H1 (cell line): ENCODE data around the gene SEMA3E. TPM values are rescaled to one million over a fixed set of nuclear protein-coding genes. Genes with fewer than 3 reads are reported as not detected.
A peak's percentile ranks its signal among the peaks of the same experiment; 100 is the strongest.
"Not testable (repeated sequence)": the region's sequence is repeated elsewhere in the genome, so short reads cannot be mapped to it uniquely, and the experiment has no call there.

Experiments used
- CTCF ChIA-PET: fragments of 300-600 bp; sonication (Branson Sonifier 250); formaldehyde crosslinking; loops from one replicate; lab custom pipeline; 2021; ENCODE audit not compliant: partially characterized antibody; lab: Charles Lee
- POLR2A ChIA-PET: fragments of 300-600 bp; sonication (Branson Sonifier 250); formaldehyde crosslinking; loops from one replicate; lab custom pipeline; 2021; ENCODE audit warnings: inconsistent platforms; ENCODE audit not compliant: partially characterized antibody; lab: Charles Lee
- DNase-seq, 2 experiments: peaks; one replicate each; pipeline versions ENCODE4 v3.0.0 to v3.0.0-alpha.2; 2010 to 2022; ENCODE audit warnings: low spot score in 2 of 2, low read depth in 1 of 2, mixed read lengths in 1 of 2
- FAIRE-seq: peaks from 2 replicates; lab custom pipeline; 2011; peaks lifted over from hg19 to GRCh38; lab: Jason Lieb, UNC
- H2AFZ ChIP-seq: 2 replicates; pipeline ENCODE4 v1.8.1; 2012; ENCODE audit warnings: low read length, inconsistent platforms
- H2AK5ac ChIP-seq: 2 replicates; pipeline ENCODE4 v1.6.1; 2013; ENCODE audit warnings: low read depth, low read length
- H2BK120ac ChIP-seq: replicated peaks from 2 replicates; pipeline ENCODE3; 2013; ENCODE audit warnings: low read depth, low read length, inconsistent platforms
- H2BK12ac ChIP-seq: 2 replicates; pipeline ENCODE4 v1.6.1; 2013; ENCODE audit warnings: low read depth, low read length
- H2BK15ac ChIP-seq: 2 replicates; pipeline ENCODE4 v1.6.1; 2013; ENCODE audit warnings: low read length
- H2BK20ac ChIP-seq: 2 replicates; pipeline ENCODE4 v1.6.1; 2013; ENCODE audit warnings: low read length
- H2BK5ac ChIP-seq: 2 replicates; pipeline ENCODE4 v1.6.1; 2013; ENCODE audit warnings: low read depth, low read length
- H3K14ac ChIP-seq: 2 replicates; pipeline ENCODE4 v1.6.1; 2013; ENCODE audit warnings: inconsistent platforms; ENCODE audit not compliant: insufficient read length
- H3K18ac ChIP-seq: 2 replicates; pipeline ENCODE4 v1.6.1; 2013; ENCODE audit warnings: low read length; ENCODE audit errors: extremely low read depth
- H3K23ac ChIP-seq: 2 replicates; pipeline ENCODE4 v1.6.1; 2013; ENCODE audit warnings: inconsistent platforms; ENCODE audit not compliant: insufficient read length
- H3K23me2 ChIP-seq: 2 replicates; pipeline ENCODE4 v1.6.1; 2013; ENCODE audit warnings: low read depth, low read length
- H3K27ac ChIP-seq: 2 replicates; pipeline ENCODE4 v1.6.1; 2011; ENCODE audit warnings: low read depth, low read length, inconsistent platforms
- H3K27me3 ChIP-seq, 4 experiments: replicated peaks in 1 of 4; 1 replicate in 1 of 4; 2 replicates in 3 of 4; pipeline versions ENCODE4 v1.6.1 to v1.8.1; 2011 to 2013; ENCODE audit warnings: low read length in 3 of 4, mild to moderate bottlenecking in 3 of 4, inconsistent platforms in 2 of 4, mixed read lengths in 2 of 4, moderate library complexity in 1 of 4; ENCODE audit not compliant: control insufficient read depth in 3 of 4, insufficient read depth in 3 of 4; ENCODE audit errors: extremely low read depth in 1 of 4
- H3K36me3 ChIP-seq, 4 experiments: 2 replicates each; pipeline versions ENCODE4 v1.6.1 to v1.8.1; 2011 to 2013; ENCODE audit warnings: mild to moderate bottlenecking in 4 of 4, low read length in 3 of 4, moderate library complexity in 2 of 4, control low read depth in 1 of 4, inconsistent platforms in 1 of 4; ENCODE audit not compliant: insufficient read depth in 4 of 4, control insufficient read depth in 2 of 4
- H3K4ac ChIP-seq: replicated peaks from 2 replicates; pipeline ENCODE3; 2013; ENCODE audit warnings: low read length, low read depth, mixed read lengths, inconsistent platforms; ENCODE audit not compliant: insufficient read length
- H3K4me1 ChIP-seq, 4 experiments: replicated peaks in 1 of 4; 1 replicate in 1 of 4; 2 replicates in 3 of 4; pipeline versions ENCODE4 v1.6.1 to v1.8.1; 2011 to 2013; ENCODE audit warnings: low read length in 3 of 4, inconsistent platforms in 2 of 4, mixed read lengths in 1 of 4; ENCODE audit not compliant: insufficient read depth in 4 of 4, control insufficient read depth in 3 of 4
- H3K4me2 ChIP-seq, 2 experiments: 2 replicates each; pipeline versions ENCODE4 v1.6.1 to v1.8.1; 2011 to 2013; ENCODE audit warnings: low read depth in 2 of 2, low read length in 2 of 2, control low read depth in 1 of 2, inconsistent platforms in 1 of 2, mild to moderate bottlenecking in 1 of 2; ENCODE audit not compliant: insufficient read depth in 1 of 2
- H3K4me3 ChIP-seq, 4 experiments: fragments of 200-600, 300-600 bp in 1 of 4; sonication (generic), shearing (Covaris generic), sonication (Bioruptor Twin) in 1 of 4; 2 replicates each; pipeline versions ENCODE4 v1.5.1 to v1.8.1; 2011 to 2016; ENCODE audit warnings: low read length in 4 of 4, low read depth in 3 of 4, control low read depth in 2 of 4, inconsistent platforms in 2 of 4, mild to moderate bottlenecking in 2 of 4, mixed read lengths in 1 of 4, moderate library complexity in 1 of 4; ENCODE audit not compliant: insufficient read depth in 2 of 4; ENCODE audit errors: extremely low read depth in 1 of 4
- H3K56ac ChIP-seq: replicated peaks from 2 replicates; pipeline ENCODE3; 2013; ENCODE audit warnings: low read depth, mild to moderate bottlenecking, mixed read lengths, low read length, inconsistent platforms; ENCODE audit not compliant: insufficient read length
- H3K79me1 ChIP-seq: 2 replicates; pipeline ENCODE4 v1.6.1; 2013; ENCODE audit warnings: low read depth, low read length, control low read depth
- H3K79me2 ChIP-seq, 2 experiments: 2 replicates each; pipeline versions ENCODE4 v1.6.1 to v1.8.1; 2012 to 2013; ENCODE audit warnings: low read length in 2 of 2, mild to moderate bottlenecking in 2 of 2, inconsistent platforms in 1 of 2; ENCODE audit not compliant: insufficient read depth in 2 of 2, control insufficient read depth in 1 of 2
- H3K9ac ChIP-seq, 4 experiments: replicated peaks in 1 of 4; 1 replicate in 1 of 4; 2 replicates in 3 of 4; pipeline versions ENCODE4 v1.6.1 to v1.8.1; 2011 to 2013; ENCODE audit warnings: low read depth in 3 of 4, low read length in 3 of 4, control low read depth in 2 of 4, mild to moderate bottlenecking in 2 of 4, moderate library complexity in 2 of 4, inconsistent platforms in 1 of 4; ENCODE audit errors: extremely low read depth in 1 of 4
- H3K9me3 ChIP-seq, 2 experiments: 2 replicates each; pipeline versions ENCODE4 v1.6.1 to v1.8.1; 2012 to 2013; ENCODE audit warnings: mild to moderate bottlenecking in 2 of 2, moderate library complexity in 2 of 2, control low read depth in 1 of 2, inconsistent platforms in 1 of 2, low read depth in 1 of 2, low read length in 1 of 2, mixed read lengths in 1 of 2; ENCODE audit not compliant: insufficient read depth in 2 of 2
- H4K20me1 ChIP-seq, 2 experiments: replicated peaks in 1 of 2; 2 replicates each; pipeline versions ENCODE3 to v1.8.1; 2011 to 2013; ENCODE audit warnings: inconsistent platforms in 2 of 2, low read length in 2 of 2, mild to moderate bottlenecking in 1 of 2; ENCODE audit not compliant: insufficient read depth in 2 of 2, control insufficient read depth in 1 of 2
- H4K5ac ChIP-seq: 2 replicates; pipeline ENCODE4 v1.6.1; 2013; ENCODE audit warnings: low read length, low read depth, mixed read lengths, inconsistent platforms; ENCODE audit not compliant: insufficient read length
- H4K8ac ChIP-seq: 2 replicates; pipeline ENCODE4 v1.8.0; 2013; ENCODE audit warnings: mild to moderate bottlenecking, moderate library complexity, low read length, inconsistent platforms; ENCODE audit not compliant: insufficient read depth; ENCODE audit errors: extremely low read depth
- H4K91ac ChIP-seq: replicated peaks from 2 replicates; pipeline ENCODE3; 2013; ENCODE audit warnings: low read length, mixed read lengths, inconsistent platforms; ENCODE audit not compliant: insufficient read length
- KDM1A ChIP-seq: fragments of 200-600, 300-600 bp; sonication (generic); IDR thresholded peaks from 2 replicates; pipeline ENCODE4 v1.7.1; 2016; ENCODE audit warnings: mild to moderate bottlenecking, low read length, borderline replicate concordance
- WGBS, 2 experiments: shearing (Covaris generic) in 1 of 2; methylation state at CpG; one replicate each; pipeline versions ENCODE4 v1.1.6 to v1.1.7; 2013 to 2015; ENCODE audit warnings: low lambda C conversion rate in 2 of 2, mixed read lengths in 2 of 2, inconsistent platforms in 1 of 2, low coverage in 1 of 2, missing lambda C conversion rate in 1 of 2; ENCODE audit not compliant: insufficient replicate concordance in 2 of 2, insufficient coverage in 1 of 2, insufficient read length in 1 of 2; ENCODE audit errors: extremely low coverage in 1 of 2, missing lambda C conversion rate in 1 of 2; 5-methylcytosine and 5-hydroxymethylcytosine counted together
- polyA plus RNA-seq, 7 experiments: library from polyadenylated mRNA; depleted of rRNA in 3 of 7; stranded (reverse) in 5 of 7; unstranded in 2 of 7; fragments of >200 nt in 5 of 7; fragments of 200-250 nt in 2 of 7; gene quantifications; 1 replicate in 5 of 7; 2 replicates in 1 of 7; 4 replicates in 1 of 7; pipeline versions ENCODE4 v1.2.1 to v1.2.3, GENCODE V29; 2011 to 2013; ENCODE audit warnings: missing spikeins in 2 of 7, mixed read lengths in 2 of 7
- total RNA-seq: library from RNA; stranded (reverse); fragmentation: NEBNext Ultra II Directional; extraction: Animal tissue kit (Norgen Biotek cat#: 25700); gene quantifications from 2 replicates; pipeline ENCODE4 v1.2.1, GENCODE V29; 2021

SEMA3E gene
- total and polyA plus RNA-seq, 2 of the 8 experiments (the other 6 are each of a cell fraction or from before 2014, with no cell fraction given), result 0.93 to 0.94 TPM

DNA sequence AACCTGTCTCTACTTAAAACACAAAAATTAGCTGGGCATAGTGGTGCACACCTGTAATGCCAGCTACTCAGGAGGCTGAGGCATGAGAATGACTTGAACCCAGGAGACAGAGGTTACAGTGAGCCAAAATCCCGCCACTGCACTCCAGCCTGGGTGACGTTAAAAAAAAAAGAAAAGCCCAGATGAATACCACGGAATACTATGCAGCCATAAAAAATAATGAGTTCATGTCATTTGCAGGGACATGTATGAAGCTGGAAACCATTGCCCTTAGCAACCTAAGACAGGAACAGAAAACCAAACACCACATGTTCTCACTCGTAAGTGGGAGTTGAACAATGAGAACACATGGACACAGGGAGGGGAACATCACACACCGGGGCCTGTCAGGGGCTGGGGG, 218.7 kb downstream of the SEMA3E start:
- FAIRE-seq, H3K9ac ChIP-seq, H4K5ac ChIP-seq, H3K23ac ChIP-seq, H3K23me2 ChIP-seq, H2BK15ac ChIP-seq, DNase-seq, H3K79me2 ChIP-seq, H3K4me3 ChIP-seq, H3K4me2 ChIP-seq, H4K8ac ChIP-seq, H3K79me1 ChIP-seq, H3K56ac ChIP-seq, H3K9me3 ChIP-seq, H4K91ac ChIP-seq, H2AFZ ChIP-seq, H2BK12ac ChIP-seq, H3K27ac ChIP-seq, H2BK120ac ChIP-seq, H2BK20ac ChIP-seq, H3K27me3 ChIP-seq, H2AK5ac ChIP-seq, H3K4ac ChIP-seq, H3K14ac ChIP-seq, H3K36me3 ChIP-seq, H4K20me1 ChIP-seq, H3K4me1 ChIP-seq, H3K18ac ChIP-seq: not testable (repeated sequence)
- ChIA-PET POLR2A (interaction anchor here (0.9 to 8.1 kb wide), 3 partner anchors 13 to 37 kb away, joined by 3 to 80 read pairs (median 3); no protein-coding TSS in a partner anchor), CTCF (interaction anchor here (0.6 to 2.9 kb wide), 5 partner anchors 9 to 405 kb away, joined by 3 to 10 read pairs (median 4); no protein-coding TSS in a partner anchor)
- WGBS, 2 experiments, result 95% methylated on average over 5 of the region's 5 CpGs; no CpG with 5 or more reads in 1 of the 2 experiments
- peak; percentile 66; the same call in 1 of the 2 replicates for TF ChIP-seq KDM1A
- H2BK5ac ChIP-seq, result 0 out of 2 replicates have a peak overlapping the region, but pooled peaks have one; percentile 16
